Limb (tissue), 2 donors: ENCODE measurements around the gene NR2F2.
"Not testable (repeated sequence)": the region's sequence is repeated elsewhere in the genome, so short reads cannot be mapped to it uniquely, and the experiment has no call there.

Source experiments
- DNase-seq, 2 donors: peaks; one replicate each; pipeline ENCODE4 v3.0.0-alpha.2; 2016; ENCODE audit errors: extremely low spot score in 2 of 2

Gene NR2F2

DNA sequence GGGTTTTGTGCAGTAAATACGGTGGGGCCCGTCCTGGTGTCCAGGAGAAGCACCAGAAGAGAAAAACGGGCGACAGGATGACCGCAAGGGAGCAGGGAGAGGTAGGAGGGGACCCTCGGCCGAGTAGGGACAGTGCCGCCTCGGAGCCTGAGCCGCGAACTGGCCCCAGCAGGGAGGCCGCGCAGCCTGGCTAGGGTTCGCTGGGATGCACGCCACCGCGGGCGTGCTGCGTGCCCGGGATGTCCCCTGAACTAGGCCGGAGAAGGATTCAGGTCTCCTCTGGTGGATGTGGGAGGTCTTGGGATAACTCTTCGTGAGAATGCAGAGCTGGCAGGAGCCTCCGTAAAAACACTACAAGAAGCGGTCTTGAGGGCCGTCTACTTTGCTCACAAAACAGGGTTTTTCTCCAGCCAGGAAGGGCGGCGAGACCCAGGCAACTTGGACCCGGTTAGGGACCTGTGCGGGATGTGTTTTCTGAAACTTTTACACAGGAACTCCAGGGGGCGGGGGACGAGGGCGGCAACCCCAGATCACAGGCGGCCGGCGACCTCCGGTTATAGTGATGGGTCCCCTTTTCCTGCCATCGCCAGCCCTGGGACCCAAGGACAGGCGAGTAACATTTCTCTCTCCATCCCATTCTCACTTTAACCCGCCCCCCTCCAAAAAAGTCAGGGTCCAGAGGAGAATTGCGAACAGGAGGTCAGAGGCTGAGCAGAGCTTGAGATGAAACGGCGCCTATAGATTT, 35.5 kb downstream of the NR2F2 start:
- peak in 1 of 2 donors; percentile 58 for DNase-seq

DNA sequence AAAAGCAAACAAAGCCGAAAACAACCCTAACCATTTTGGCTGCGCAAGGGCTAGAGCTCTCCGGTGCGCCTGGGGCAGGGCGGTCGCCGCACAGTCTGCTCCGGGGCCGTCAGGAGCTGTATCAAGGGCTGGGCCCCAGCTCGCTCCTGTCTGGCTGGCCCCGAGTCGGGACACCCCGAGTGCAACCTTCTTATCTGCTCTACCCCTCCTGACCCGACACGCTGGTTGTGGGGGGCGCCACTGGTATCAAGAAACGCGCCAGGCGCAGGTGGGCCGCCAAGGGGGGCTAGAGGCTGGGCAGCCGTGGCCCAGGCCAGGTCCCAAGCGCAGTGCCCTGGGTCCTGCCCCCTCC, 36.0 kb downstream of the NR2F2 start:
- DNase-seq = peak in 1 of 2 donors; percentile 43

DNA sequence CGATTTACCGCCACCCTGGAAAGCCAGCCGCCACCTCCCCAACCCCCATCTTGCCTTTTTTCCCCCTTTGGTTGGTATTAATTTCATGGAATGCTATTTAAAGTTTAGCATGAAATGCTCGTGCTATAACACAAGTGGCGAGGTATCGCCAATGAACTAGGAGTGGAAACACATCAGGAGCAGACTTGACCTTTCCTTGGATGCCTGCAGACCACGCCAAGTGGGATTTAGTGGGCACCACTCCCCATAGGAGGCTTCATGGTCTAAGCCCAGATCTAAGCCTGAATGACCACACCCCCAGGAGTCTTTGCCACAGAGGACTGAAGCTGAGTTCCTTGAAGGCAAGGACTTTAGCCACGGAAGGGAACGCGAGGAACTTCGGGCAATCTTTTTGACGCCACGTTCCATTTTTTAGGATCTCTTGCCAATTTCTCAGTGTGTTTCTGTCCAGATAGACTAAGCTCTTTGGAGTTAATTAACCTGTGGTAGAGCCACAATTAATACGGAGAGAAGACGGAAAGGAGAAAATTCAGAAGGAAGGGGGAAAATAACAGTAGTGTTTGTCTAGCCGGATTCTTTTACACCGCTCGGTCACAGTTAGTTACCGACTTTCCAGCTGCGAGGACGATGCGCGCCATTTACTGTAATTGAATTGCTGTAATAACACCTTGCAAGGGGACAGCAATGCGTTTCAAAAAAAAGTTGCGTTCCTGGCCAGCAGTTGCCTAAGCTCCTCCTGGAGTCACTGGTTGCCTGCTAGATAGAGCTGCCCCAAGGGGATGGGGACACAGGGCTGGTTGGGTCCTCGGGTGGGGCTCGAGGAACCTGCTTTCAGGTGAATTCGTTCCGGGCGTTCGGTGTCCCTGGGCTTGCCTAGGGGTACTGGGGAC, 37.1 kb downstream of the NR2F2 start:
- peak in 1 of 2 donors; percentile 48 for DNase-seq

DNA sequence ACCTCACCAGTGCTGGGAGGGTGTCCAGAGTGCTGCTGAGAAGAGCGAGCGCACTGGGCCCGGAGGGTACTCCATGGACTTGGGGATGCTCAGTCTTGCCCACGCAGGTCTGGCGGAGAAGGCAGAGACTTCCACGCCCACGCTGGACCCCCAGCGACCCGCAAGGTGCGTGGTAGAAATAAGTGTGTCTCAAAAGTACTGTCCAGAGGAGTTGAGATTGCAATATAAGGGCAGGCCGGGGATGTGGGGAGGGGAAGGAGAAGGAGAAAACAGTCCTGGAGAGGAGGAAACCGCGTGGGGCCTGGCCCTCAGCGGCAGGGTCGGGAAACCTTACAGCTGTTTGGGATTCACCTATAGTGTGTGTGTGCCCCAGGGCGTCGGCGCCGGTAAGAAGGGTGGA, 38.9 kb downstream of the NR2F2 start:
- DNase-seq = no peak

DNA sequence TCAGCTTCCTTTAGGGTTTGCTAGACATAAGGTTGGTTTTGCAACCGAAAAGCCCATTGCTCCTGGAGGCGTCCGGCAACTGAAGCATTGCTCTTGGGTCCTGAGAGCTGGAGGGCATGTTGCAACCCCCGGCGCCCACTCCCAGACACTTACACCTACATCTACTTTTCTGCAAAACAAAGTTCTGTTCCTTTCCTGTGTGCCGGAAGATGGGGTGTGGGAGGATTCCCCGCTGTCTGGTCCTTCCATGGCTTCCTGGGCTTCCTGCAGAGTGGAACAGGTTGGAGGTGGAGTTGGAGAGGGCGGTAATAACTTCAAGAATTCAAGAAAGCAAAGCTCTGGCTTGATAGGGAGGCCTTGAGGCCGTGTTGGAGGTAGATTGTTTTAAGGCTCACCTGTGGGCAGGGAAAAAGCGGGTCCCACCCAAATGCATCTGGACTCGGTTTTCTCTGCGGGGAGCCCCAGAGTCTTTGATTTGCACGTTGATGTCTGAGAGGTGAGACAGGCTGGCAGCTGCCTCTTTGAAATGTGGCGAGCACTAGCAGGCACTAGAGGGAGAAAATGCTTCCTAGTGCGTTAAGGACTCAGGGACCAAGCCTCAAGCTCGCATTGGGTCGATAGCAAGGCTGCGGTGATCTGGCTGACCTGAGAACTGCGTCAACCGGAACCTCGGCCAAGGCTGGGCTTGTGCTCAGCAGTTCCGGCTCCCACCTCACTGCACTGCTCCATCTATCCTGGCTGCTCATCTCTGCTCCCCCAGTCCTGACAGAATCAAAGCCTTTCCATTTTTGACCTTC, 39.5 kb downstream of the NR2F2 start:
- no peak for DNase-seq

DNA sequence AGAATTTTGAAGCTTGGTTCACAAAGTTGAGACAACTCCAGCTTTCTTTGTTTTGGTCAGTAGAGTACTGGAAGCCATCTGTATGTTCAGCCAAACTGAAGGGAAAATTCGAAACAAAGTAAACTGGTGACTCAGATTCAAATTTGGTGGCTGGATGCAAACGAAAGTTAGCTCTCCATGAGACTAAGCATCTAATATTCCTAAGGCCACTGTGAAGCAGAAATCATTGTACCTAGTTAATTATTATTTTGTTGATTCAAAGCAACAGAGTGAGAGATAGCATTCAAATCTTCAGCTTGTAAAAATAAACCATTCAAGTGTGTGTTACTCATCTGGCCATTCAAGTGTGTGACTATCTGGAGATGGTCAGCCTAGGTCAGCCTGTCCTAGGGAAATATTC, 42.1 kb downstream of the NR2F2 start:
- no peak for DNase-seq

DNA sequence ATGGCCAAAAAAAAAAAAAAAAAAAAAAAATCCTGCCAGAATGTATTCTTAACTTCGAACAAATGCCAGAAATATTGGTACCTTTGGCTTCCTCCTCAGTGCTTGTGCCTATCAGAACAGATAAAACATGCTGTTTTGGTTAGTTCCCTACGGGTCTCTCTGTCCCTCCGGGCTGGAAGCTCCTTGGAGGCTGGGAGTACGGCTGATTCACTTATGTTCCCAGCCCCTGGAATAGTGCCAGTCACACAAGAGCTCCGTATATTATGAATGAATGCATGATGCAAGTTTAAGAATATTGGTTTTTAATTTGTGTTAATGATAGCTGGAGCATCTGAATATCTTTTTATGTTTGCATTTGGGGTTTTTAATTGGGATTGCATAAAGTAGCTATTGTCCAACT, 44.0 kb downstream of the NR2F2 start:
- no peak for DNase-seq

DNA sequence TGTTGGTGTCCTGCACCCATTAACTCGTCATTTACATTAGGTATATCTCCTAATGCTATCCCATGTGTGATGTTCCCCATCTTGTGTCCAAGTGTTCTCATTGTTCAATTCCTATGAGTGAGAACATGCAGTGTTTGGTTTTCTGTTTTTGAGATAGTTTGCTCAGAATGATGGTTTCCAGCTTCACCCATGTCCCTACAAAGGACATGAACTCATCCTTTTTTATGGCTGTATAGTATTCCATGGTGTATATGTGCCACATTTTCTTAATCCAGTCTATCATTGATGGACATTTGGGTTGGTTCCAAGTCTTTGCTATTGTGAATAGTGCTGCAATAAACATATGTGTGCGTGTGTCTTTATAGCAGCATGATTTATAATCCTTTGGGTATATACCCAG, 49.1 kb downstream of the NR2F2 start:
- DNase-seq = not testable (repeated sequence)

DNA sequence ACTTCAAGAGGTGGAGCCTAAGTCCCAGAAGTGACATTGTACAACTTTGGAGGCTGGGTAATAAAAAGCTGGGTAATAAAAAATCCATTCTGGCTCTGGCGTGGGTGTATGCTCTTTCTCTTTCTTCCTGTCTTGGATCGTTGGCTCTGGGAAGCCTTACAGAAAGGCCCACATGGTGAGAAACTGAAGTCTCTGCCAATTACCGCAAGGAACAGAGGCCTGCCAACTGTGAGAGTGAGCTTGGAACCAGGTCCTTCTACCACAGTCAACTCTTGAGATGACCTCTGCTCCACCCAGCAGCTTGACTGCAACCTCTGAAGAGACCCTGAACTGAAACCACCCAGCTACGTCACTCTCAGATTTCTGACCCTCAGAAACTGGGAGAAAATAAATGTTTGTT, 51.0 kb downstream of the NR2F2 start:
- no peak for DNase-seq

DNA sequence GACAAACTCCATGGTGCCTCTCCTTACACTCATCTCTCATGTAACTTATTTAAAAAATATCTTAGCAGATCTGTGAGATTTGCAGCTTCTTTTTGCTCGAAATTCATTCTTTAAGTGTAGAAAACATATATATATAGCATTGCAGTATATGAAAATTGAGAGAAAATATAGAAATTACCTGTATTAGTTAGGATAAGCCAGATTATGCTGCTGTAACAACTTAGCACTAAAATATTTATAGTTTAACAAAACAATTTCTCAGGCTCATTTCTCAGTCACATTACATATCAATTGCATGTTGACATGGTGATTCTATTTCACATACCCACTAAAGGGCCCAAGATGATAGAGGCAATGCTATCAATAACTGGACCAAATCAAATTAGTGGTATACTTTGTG, 54.7 kb downstream of the NR2F2 start:
- no peak for DNase-seq

DNA sequence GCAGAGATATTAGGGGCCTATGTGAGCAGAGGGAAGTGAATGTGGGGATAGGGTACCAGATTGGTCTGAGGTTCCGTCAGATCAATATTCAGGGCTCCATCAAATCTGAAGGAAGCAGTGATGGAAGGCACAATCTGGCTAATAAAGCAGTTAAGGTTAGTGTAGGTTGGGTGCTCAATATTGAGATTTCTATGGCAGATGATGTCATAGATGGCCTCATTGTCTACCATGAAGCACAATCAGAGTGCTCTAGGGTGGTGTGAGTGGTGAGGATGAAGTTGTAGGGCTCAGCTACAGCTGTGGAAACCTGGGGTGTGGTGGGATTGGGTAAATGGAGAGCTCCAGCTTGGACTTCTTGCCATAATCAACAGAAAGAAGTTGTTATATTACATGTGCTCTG, 58.2 kb downstream of the NR2F2 start:
- DNase-seq = no peak
